Measurements from ENCODE around the gene LARP4B.

LARP4B gene
- 99.2 to 113 (median 103) reads per million in 4 experiments for total RNA-seq

GRCh38 chr10:931326-932318 is at the start of gene LARP4B:
TSS of gene LARP4B (minus strand) at chr10:931705. CDS start at chr10:885721, 45,984 bp downstream.
- peak; percentile 94 for DNase-seq

- DNase-seq = no peak
These were observed 49.1 kb upstream of the LARP4B start for GRCh38 chr10:980468-981093.

- DNase-seq = no peak
These were observed 47.4 kb upstream of the LARP4B start for GRCh38 chr10:978826-979421.

GRCh38 chr10:976316-976715 is 44.8 kb upstream of the LARP4B start:
- DNase-seq = no peak

GRCh38 chr10:974785-975074 is 43.2 kb upstream of the LARP4B start:
- DNase-seq = no peak

- no peak for DNase-seq
These were observed 42.7 kb upstream of the LARP4B start for GRCh38 chr10:974038-974784.

GRCh38 chr10:972763-973162 is 41.3 kb upstream of the LARP4B start:
- no peak for DNase-seq

- no peak for DNase-seq
These were observed 40.1 kb upstream of the LARP4B start for GRCh38 chr10:971613-972012.

GRCh38 chr10:971150-971542 is 39.6 kb upstream of the LARP4B start:
- no peak for DNase-seq

GRCh38 chr10:970311-971149 is 39.0 kb upstream of the LARP4B start:
- no peak for DNase-seq

GRCh38 chr10:969473-970150 is 38.1 kb upstream of the LARP4B start:
- no peak for DNase-seq

GRCh38 chr10:968546-969199 is 37.2 kb upstream of the LARP4B start:
- DNase-seq = no peak

GRCh38 chr10:966466-967235 is 35.1 kb upstream of the LARP4B start:
- DNase-seq = no peak

GRCh38 chr10:964988-965417 is 33.5 kb upstream of the LARP4B start:
- no peak for DNase-seq

- DNase-seq = no peak
These were observed 32.9 kb upstream of the LARP4B start for GRCh38 chr10:964321-964987.

- DNase-seq = no peak
These were observed 32.1 kb upstream of the LARP4B start for GRCh38 chr10:963655-964054.

- DNase-seq = no peak
These were observed 31.7 kb upstream of the LARP4B start for GRCh38 chr10:963186-963585.

GRCh38 chr10:962342-962741 is 30.8 kb upstream of the LARP4B start:
- no peak for DNase-seq

GRCh38 chr10:958856-959255 is 27.4 kb upstream of the LARP4B start:
- no peak for DNase-seq

- DNase-seq = no peak
These were observed 26.6 kb upstream of the LARP4B start for GRCh38 chr10:958106-958505.
